Activated T-helper 1 cell treated with Interleukin-2 at 50 U/mL for 16 hours (primary cell): ENCODE data around the gene PRKCE.

Source experiments
- DNase-seq: peaks from one replicate; pipeline ENCODE4 v3.0.0-alpha.2; 2020; ENCODE audit warnings: low read depth

The PRKCE gene

DNA sequence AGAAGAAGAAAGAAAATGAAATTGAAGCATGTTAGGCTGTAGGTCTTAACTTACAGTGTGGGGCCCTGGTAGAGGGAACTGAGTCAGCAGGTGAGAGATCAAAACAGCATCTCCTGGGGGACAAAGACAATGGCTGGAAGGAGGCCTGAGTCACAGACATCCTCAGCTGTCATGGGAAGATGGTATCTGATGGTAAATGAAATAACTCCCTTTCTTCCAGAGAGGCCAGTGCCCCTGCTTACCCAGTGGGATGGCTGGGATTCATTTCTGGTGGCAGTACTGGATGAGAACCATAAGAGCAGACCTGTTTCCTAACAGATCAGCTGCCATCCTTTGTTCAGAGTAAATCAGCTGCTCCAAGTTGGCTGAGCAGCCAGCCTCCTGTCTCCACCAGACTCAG lies 394.4 kb downstream of the PRKCE start:
- DNase-seq: no peak

DNA sequence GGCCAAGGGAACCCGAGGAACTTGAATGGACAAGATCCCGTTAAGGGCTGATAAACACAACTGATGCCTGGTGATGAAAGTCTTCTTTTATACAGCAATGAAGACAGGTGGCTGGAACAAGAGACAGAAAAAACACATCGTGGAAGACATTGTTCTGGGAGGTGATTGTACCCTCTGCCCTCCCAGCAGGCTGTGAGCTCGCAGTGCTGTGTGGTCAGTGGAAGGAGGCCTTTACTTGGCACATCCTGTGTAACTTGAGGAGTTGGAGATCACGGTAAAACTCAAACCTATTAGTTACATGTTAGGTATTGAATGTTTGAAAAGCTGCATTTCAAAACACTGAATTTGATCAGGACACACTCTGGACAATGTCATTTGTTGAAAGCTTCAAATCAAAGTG lies 395.8 kb downstream of the PRKCE start:
- no peak for DNase-seq

DNA sequence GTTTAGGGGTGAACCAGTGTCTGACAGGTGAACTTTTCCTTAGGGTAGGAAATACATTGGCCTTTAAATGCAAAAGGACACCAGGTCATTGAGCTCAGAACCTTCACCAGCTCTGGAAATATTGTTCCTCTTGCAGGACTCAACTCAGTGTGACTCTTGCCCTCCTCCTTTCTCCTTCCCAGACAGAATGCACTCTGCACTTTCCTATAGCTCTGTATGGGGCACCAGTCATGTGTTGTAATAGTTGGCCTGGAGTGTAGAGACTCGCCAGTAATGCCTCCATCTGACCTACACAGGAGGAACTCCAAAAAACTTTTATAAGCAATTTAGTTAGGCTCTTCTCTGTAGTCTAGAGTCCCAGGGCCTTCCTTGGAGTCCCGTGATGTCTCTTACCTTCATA lies 397.2 kb downstream of the PRKCE start:
- no peak for DNase-seq

DNA sequence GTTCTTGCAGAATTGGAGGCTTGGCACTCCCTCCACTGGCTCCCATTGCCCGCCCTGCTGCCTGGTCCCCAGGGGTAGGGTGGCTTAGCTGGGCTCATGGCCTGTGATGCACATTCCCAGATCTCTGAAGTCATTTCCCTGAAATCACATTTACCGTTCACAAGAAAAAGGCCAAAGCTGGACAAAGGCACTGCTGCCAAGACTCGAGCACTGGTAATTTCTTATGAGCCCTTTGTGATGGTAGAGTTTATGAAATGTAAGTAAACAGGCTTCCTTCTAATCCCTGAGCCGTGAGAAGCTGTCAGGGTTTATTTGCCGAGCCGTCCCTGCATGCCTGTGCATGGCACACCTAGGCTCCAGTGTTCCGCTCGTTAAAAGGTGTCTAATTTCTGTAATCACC lies 398.6 kb downstream of the PRKCE start:
- no peak for DNase-seq

DNA sequence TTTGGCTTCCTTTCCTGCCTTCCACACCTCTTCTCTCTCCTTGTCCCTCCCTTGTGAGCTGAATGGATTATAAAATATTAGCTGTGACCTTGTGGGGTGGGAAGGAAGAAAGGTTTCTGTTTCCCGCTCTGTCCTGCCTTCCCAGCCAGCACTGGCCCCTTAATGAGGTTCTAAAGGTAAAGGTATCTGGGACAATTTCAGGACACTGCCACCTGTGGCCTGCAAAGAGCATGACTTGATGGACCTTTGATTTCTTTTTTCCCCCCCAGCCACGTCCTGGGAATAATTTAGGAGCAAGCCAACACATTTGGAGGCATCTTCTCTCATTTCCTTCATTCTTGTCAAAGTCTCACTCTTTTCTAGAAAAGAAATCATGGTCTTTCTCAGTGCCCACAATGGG lies 399.0 kb downstream of the PRKCE start:
- DNase-seq: no peak

DNA sequence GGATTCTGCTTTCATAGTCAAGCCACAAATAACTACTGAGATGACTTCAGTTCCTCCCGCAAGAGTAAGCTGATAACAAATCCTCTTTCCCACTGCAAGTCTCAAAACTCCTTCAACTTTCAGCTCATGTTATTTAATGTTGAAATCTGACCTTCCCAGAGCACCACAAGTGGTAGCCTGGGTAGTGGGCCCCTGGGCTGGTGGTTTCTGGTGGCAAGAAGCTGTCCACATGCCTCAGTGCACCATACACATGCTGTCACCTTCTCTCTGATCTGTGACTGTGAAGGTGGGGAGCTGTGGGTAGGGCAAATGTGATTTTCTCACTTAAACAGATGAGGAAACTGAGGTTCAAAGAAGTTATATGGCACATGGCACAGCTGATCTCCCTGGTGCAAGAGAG lies 399.6 kb downstream of the PRKCE start:
- DNase-seq: no peak

DNA sequence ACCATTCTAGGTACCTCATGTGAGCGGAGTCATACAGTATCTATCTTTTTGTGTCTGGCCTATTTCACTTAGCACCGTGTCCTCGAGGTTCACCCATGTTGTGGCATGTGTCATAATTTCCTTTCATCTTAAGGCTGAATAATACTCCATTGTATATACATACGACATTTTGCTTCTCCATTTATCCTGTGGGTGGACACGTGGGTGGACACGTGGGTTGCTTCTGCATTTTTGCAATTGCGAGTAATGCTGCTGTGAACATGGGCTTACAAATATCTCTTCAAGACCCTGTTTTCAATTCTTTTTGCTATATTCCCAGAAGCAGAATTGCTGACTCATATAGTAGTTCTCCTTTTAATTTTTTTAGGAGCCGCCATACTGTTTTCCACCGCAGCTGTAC lies 402.1 kb downstream of the PRKCE start:
- DNase-seq: no peak

DNA sequence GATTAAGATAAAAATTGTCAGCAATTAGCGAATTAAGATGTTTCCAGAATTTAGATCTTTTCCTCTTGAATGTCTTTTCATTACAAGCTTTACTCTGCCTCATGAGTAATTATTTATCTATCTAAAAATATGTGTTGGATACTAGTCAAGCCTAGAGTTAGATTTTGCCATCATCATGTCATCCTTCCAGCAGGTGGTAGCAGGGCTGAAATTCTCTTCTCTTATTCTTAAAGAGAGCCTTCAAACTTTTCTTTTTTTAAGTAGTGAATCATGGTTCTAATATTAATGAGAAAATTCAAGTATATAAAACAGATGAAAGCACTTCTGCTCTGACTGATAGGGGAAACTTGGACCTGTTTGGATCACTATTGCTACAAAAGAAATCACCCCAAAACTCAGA lies 405.1 kb downstream of the PRKCE start:
- no peak for DNase-seq

DNA sequence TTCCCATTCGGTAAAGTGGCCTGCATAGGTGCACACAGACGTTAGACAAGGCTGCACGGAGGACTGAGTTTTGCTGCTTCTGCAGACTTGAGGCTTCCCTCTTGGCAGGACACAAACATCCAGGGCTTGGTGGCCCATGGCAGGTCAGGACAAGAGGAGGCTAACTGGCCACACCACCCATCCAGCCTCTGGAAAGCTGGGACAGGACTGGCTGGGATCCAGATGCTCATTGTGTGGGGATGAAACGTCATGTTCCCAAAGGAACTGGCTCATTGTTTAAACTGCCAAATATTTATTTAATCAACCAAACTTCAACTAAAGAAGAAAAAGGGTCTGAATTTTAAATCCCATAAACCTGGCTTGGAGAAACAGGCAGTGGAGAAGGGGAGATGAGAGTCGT lies 406.7 kb downstream of the PRKCE start:
- no peak for DNase-seq

DNA sequence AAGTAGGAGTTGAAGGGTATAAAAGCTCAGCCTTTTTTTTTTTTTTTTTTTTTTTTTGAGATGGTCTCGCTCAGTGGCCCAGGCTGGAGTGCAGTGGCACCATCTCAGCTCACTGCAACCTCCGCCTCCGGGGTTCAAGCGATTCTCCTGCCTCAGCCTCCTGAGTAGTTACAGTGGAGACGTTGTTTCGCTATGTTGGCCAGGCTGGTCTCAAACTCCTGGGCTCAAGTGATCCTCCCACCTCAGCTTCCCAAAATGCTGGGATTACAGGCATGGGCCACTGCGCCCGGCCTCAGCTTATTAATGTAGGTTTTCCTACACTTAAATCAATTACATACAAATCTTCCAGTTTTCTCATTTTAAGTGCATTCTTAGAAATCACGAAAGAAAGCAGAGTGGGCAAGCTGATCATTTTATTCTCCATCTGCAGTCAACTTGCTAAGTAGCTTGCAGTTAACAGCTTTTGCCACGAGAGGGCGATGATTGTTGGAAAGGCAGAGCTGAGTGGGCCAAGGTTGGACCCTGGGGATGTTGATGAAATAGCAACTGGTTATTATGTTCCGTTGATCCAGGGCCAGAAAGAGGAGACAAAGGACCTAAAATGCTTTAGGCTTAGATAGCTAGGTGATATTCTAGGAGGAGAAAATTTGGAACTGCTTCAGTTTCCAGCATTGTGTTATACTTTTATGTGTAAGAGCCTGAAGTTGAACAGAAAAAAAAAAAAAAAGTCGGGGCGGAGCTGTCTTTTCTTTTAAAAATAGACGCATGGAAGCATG lies 411.4 kb downstream of the PRKCE start:
- peak; percentile 26 for DNase-seq

DNA sequence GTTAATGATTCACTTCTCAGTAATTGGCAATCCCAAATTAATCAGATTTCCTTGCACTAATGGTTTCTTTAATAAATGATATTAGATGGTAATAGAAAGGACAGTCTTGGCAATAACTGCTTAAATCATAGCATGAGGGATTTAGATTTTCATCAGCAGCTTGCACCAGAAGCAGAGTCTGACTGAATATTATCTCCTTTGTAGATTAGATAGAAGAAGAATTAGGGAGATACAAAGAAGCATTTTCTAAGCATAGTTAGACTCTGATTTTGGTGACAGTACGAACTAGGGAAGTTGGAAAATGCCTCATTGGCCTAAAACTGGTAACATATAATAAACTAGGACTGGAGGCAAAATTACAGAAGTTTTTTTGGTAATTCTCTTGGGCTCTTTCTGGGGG lies 412.9 kb downstream of the PRKCE start:
- no peak for DNase-seq

DNA sequence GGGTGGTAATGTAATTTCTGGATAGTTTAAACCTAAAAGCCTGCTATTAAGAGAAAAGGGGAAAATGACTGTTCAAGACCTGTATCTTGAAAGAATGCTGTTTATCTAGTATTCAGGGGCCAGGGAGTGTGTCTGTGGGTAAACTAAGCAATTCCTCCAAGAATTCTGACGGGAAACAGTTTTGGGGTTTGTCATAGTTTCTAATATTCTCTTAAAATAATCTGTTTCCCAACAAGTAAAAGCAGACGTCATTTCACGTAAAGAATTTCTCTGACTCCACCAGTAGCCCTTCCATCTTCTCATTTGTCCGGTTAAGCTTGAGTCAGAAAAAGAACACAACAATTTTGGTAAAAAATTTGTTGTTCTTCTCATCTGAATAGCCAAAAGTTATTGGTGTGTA lies 413.7 kb downstream of the PRKCE start:
- DNase-seq: no peak

DNA sequence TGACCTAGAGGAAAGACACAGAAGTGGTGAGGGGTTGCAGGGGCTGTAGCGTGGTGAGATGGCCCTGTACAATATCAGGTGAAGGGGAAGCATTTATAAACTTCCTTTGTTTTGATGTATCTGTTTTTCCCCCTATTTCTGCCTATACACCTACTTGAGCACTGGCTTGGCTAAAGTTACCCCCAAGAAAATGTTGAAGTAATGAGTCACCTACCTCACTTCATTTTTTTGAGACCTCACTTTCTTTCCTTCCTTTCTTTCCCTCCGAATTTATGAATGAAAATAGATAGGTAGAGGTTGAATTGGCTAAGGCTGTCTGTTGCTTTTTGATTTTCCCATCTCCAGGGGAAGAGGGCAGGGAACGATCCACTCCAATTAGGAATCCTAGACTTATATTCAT lies 414.6 kb downstream of the PRKCE start:
- no peak for DNase-seq

DNA sequence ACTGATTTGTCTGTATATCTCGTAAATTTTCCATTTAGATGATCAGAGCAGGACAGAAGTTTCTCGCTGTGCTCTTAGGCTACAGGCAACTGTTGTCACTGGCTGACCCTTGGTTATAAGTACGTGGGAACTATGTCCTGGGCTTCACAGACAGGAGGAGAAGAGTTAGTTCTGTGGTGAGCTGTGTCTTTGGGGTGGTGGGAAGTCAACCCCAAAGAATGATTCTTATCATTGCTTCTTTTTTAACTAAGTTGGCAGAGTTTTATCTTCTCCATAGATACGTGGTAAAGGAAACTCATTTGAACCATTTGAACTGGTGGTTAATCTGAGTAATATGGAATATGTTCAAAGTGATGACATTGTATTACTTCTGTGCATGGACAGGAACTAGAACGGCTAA lies 415.1 kb downstream of the PRKCE start:
- no peak for DNase-seq

DNA sequence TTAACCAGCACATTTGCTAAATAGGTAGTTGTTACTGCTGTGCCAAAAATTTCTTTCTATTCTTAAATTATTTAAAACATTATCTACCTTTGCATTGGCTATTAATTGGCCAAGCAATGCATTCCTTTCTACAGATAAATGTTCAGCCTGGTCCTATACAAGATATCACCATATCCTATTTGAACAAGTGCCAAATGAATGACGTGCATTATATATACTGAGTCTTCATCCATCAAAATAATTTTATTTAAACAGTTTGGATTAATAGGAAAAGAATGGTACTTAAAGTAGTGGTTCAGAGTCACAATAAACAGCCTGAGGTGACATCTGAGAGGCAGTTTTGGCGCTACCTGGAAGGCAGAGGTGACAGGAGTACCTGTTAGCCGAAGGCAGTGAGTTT lies 415.6 kb downstream of the PRKCE start:
- no peak for DNase-seq

DNA sequence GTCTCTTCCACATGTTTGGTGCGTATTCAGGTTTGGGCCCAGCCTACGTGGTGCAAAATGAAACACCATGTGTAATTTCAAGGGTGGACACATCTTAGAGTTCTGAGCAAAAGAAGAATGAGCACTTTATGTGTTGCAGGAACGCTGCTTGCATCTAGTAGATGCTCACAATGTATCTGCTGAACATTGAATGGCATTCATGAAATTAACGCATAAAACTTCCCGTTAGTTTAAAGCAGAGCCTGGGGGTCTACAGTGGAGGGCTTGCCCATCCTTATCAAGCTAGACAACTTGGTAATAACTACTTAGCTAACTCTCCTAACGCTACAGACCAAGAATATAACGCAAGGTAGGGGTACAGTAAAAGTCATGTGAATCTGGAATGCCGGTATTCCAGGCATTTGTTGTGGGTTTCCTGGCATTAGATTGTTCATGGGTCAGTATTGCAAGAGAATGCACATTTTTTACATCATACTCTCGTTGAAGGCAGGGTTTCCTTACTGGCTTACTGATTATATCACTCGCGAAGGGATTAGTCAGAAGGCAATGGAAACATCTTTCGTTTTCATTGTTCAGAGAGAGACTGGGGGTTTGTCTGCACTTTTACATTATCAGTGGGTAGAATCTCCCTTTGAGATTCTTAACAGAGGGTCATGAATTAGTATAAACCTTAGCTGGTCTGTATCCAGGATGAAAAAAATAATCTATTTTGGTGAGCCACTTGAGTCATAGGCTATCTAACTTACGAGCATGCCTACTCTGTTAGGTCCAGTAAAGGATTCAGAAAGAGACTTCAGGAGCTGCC lies 416.2 kb downstream of the PRKCE start:
- no peak for DNase-seq

DNA sequence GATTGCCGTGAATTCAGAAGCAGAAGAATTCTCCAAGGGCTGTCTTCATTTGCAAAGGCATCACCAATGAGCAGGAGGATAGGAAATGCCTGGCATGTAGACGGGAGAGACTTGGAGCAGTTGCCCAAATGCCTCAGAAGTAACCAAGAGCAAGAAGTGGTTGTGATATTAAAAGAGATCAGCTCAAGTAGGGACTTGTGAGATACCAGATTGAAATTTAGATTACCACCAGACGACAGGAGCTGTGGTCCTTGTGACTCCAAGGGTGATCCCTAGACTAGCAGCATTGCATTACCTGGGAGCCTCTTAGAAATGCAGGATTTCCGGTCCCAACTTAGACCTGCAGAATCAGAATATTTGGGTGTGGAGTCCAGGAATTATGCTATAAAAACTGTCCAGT lies 417.2 kb downstream of the PRKCE start:
- DNase-seq: no peak

DNA sequence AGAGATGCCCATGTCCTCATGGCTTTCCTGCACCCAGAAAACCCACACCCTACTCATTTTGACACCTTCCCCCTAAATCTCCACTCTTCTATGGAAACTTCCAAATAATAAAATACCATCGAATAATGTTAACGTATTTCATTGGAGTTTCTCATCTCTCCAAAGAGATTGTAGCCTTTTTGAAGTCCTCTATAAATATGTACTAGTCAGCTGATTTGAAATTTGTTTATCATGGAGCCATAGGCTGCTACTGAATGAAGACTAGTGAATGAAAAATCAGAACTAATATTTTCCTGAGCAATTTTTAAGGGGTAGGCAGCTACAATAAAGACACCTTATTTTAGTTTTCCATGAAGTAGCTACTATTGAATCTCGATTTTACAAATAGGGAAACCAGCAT lies 419.6 kb downstream of the PRKCE start:
- DNase-seq: no peak

DNA sequence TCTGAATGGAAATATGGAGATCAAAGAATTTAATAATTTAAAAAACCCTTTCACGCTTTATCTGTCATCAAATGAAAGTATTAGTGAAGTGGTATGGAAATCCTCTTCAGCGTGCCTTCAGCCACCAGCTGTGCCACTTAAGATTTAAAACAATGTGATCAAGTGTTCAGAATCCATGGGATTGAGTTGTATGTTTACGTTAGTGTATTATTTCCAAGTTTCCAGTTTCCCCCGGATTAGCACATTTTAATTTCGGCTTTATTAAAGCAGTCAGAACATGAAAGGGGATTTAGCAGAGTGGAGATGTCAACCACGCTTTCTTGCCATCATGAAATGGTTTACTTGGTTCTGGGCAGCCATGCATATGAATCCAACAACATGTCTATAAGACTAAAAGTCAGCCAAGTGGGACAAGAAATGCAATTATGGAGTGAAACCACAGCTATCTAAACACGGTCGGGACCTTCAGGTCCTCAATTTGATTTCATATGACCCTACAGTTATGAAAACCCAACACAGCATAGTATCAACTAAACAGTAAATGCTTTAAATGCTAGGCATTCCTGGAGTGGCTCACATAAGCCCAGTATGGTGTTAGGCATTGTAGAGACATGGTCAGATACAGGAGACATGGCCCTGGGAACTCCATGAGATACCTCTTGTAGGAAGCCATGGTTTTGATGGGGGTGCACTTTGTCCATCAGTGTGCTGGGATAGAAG lies 420.8 kb downstream of the PRKCE start:
- DNase-seq: no peak

DNA sequence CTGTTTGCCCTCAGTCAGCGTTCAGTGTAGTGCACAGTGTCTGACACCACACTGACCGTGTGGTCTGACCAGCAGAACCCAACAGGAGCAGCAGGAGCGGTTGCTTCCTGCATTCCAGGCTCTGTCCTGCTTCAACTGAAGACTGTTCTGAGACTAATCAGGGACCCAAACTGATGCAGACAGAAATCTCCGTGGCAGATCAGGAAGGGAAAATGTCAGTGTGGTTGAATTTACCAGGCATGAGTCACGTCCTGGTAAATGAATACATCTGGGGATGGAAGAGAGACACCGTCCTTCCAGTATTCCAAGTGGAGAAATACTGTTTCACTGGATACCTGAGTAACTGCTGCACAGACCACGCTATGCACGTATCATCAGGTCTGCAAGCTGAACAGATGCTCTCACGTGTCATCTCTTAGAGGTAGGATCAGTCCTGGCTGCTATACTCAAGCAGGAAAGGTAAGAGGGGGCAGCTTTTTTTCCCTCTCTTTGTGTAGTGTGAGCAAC lies 422.1 kb downstream of the PRKCE start:
- DNase-seq: no peak

DNA sequence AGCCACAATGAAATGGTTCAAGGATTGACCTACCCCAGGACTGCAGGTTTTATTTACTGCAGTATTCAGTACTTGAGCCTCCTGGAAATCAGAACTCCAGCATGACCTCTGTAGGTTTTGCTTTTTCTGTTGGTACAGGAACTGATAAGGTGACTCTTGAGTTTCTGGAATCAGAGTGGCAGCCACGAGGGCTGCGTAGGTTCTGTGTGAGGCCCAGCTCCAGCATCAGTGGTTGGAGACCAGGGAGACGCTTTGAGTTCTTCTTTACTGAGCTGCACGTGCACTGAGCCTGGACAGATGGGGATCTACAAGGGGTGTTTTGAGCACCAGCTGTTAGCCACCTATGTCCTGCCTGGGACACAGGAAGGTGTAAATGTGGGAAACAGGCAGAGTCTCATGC lies 423.0 kb downstream of the PRKCE start:
- no peak for DNase-seq

DNA sequence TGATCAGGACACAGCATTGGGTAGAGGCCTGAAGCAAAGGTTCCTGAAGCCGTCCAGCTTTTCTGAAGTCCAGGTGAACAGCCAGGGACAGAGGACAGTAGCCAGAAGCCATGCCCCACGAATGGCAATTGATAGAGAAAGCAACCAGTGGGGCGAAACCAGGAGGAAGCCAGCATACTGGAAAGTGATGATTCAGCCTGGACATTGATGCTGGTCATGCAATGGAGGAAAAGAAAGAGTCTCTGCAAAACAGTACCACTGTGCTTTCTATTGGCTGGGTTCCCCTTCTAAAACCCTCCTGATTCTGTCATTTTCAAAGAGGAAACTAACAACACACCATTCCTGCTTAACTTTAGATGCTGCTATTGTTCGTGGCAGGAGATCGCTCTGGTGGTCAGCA lies 424.4 kb downstream of the PRKCE start:
- DNase-seq: no peak

DNA sequence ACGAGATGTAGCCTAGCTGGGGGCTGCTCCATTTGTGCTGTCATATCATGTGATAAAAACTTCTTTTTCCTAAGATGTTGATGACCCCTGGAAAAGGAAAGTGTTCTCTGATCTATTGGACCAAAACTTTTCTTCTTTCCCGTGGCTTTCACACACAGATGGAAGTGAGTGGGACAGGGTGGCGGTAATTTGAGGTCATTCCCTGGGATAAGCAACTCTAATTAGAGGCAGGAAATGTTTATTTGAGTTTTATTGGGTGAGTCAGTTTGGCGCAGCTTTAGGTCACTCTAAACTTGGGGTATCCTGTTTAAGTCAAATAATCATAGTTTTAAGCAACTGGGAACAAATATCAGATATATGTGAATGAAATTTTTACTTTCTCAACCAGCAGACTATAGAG lies 424.8 kb downstream of the PRKCE start:
- DNase-seq: no peak
